Bronchial epithelial cell (primary cell): ENCODE data around the gene ARRDC2. TPM values are rescaled to one million over a fixed set of nuclear protein-coding genes. Genes with fewer than 3 reads are reported as not detected.

Experiments
- DNase-seq: peaks from one replicate; pipeline ENCODE4 v3.0.0-alpha.2; 2010; ENCODE audit warnings: low read depth
- FAIRE-seq: peaks from 2 replicates; lab custom pipeline; 2011; peaks lifted over from hg19 to GRCh38; lab: Jason Lieb, UNC
- H3K27me3 ChIP-seq: 2 replicates; pipeline ENCODE4 v1.5.1; 2011; ENCODE audit warnings: low read length; ENCODE audit not compliant: control insufficient read depth, insufficient read depth
- H3K36me3 ChIP-seq: 2 replicates; pipeline ENCODE4 v1.5.1; 2011; ENCODE audit warnings: low read length; ENCODE audit not compliant: control insufficient read depth, insufficient read depth
- H3K4me3 ChIP-seq: 2 replicates; pipeline ENCODE4 v1.5.1; 2011; ENCODE audit warnings: mild to moderate bottlenecking, low read depth, low read length, control low read depth
- CTCF ChIP-seq: IDR thresholded peaks from 2 replicates; pipeline ENCODE4 v1.5.1; 2011; ENCODE audit warnings: mild to moderate bottlenecking, moderate library complexity, low read length, control low read depth, inconsistent platforms; ENCODE audit not compliant: insufficient read depth, severe bottlenecking
- total RNA-seq: library from RNA; depleted of rRNA; stranded (reverse); fragments of >200 nt; gene quantifications from 2 replicates; pipeline ENCODE4 v1.2.1, GENCODE V29; 2014

ARRDC2 gene
- total RNA-seq, 1 donor from 2014 or later, result 6.1 TPM

GRCh38 chr19:18049385-18049784 is 41.4 kb downstream of the ARRDC2 start:
- FAIRE-seq, result no peak
- H3K27me3 ChIP-seq, result peaks cover 2% of the 10 kb centered on the region
- no peak for TF ChIP-seq CTCF
- H3K36me3 ChIP-seq, result no peaks in the 10 kb centered on the region
- no peak overlapping the region for H3K4me3 ChIP-seq
- no peak for DNase-seq

GRCh38 chr19:18051887-18052286 is 43.9 kb downstream of the ARRDC2 start:
- no peaks in the 10 kb centered on the region for H3K36me3 ChIP-seq
- TF ChIP-seq CTCF, result no peak
- DNase-seq (no peak), FAIRE-seq (no peak)
- H3K4me3 ChIP-seq, result no peak overlapping the region
- peaks cover 2% of the 10 kb centered on the region for H3K27me3 ChIP-seq

- Histone ChIP-seq H3K27me3 (peaks cover 2% of the 10 kb centered on the region), H3K36me3 (no peaks in the 10 kb centered on the region), H3K4me3 (no peak overlapping the region)
- no peak for DNase-seq
- no peak for FAIRE-seq
- TF ChIP-seq CTCF, result no peak
These were observed 45.7 kb downstream of the ARRDC2 start for GRCh38 chr19:18053576-18054219.

- FAIRE-seq (no peak), DNase-seq (no peak)
- Histone ChIP-seq H3K36me3 (no peaks in the 10 kb centered on the region), H3K4me3 (no peak overlapping the region), H3K27me3 (peaks cover 2% of the 10 kb centered on the region)
- no peak for TF ChIP-seq CTCF
These were observed 48.0 kb downstream of the ARRDC2 start for GRCh38 chr19:18055967-18056366.

GRCh38 chr19:18057557-18057956 is 49.6 kb downstream of the ARRDC2 start:
- Histone ChIP-seq H3K4me3 (no peak overlapping the region), H3K27me3 (no peaks in the 10 kb centered on the region), H3K36me3 (no peaks in the 10 kb centered on the region)
- no peak for FAIRE-seq
- no peak for TF ChIP-seq CTCF
- DNase-seq, result no peak
